GM12874 (cell line): ENCODE results near the gene DNASE1L1.

Source experiments
- TF ChIP-seq, protein P1 (sequence below): IDR thresholded peaks from 2 replicates; pipeline ENCODE4 v1.5.1; 2011; ENCODE audit warnings: low read depth, mild to moderate bottlenecking, control low read depth, low read length, moderate library complexity; ENCODE audit not compliant: insufficient read depth

The DNASE1L1 gene

DNA sequence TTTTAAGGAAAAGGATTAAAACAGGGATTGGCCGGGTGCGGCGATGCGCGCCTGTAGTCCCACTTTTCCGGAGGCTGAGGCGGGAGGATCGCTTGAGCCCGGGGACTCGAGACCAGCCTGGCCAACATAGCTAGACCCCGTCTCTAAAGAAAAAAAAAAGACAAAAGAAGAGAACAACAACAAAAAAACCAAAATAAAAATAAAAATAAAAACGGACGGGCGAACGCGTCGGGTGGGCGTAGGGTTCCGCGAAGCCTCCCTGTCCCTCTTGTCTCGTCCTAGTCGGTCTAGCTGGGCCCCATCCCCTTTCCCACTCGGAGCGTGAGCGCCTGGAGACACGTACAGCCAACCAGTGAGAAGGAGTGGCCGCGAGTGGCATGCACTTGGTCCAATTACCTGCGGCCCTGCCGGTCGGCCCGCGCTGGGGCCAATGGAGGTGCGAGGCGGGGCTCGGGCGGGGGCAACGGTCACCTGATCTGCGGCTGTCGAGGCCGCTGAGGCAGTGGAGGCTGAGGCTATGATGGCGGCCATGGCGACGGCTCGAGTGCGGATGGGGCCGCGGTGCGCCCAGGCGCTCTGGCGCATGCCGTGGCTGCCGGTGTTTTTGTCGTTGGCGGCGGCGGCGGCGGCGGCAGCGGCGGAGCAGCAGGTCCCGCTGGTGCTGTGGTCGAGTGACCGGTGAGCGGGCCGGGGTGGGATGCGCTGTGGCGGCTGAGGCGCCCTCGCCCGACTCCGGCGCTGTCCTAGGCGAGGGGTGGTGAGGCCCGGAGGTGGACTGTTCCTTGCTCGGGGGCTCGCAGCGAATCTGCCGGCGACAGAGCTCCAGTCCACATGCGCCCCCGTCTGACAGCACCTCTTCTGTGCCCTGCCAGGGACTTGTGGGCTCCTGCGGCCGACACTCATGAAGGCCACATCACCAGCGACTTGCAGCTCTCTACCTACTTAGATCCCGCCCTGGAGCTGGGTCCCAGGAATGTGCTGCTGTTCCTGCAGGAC is 19.4 kb upstream of the DNASE1L1 start, which contains the start of gene ATP6AP1:
Gene ATP6AP1, plus strand, starts transcription at position 502 of the 996 bp plus-strand sequence. Its CDS starts 16 bp downstream, at position 518.
- TF ChIP-seq, protein P1, sequence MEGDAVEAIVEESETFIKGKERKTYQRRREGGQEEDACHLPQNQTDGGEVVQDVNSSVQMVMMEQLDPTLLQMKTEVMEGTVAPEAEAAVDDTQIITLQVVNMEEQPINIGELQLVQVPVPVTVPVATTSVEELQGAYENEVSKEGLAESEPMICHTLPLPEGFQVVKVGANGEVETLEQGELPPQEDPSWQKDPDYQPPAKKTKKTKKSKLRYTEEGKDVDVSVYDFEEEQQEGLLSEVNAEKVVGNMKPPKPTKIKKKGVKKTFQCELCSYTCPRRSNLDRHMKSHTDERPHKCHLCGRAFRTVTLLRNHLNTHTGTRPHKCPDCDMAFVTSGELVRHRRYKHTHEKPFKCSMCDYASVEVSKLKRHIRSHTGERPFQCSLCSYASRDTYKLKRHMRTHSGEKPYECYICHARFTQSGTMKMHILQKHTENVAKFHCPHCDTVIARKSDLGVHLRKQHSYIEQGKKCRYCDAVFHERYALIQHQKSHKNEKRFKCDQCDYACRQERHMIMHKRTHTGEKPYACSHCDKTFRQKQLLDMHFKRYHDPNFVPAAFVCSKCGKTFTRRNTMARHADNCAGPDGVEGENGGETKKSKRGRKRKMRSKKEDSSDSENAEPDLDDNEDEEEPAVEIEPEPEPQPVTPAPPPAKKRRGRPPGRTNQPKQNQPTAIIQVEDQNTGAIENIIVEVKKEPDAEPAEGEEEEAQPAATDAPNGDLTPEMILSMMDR = no peak

DNA sequence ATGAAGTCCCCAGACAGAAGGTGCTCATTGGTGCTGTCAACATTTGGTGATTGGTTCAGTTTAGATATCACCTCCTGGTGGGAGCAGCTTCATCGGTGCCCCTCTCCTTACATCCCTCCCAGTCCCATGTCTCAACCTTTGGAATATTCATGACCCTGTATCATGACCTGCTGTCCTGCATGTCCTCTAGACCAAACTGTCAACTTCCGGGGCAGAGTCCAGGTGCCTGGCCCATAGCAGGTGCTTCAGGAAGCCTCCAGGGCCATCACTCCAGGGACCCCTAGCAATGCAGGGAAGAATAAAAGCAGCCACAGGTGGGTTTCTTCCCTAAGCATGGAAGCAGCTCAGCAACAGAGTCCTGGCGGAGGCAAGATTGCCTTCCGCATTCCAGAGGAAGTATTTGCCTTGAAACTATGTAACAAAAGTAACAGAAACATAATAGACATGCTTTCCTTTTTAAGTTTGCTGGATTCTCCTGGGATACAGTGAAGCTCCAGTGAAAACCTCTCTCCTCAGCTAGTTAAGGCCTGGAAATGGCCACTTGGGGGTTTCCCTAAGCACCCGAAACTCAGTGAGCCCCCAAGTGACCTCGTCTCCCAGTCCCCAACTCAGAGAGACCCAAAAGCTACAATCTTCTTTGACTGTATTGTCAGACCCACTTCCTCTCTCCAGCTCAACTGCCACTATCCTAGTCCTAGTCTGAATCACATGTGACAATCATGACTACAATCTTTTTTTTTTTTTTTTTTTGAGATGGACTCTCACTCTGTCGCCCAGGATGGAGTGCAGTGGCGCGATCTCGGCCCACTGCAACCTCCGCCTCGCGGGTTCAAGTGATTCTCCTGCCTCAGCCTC is 18.1 kb upstream of the DNASE1L1 start:
- TF ChIP-seq, protein P1 = no peak

DNA sequence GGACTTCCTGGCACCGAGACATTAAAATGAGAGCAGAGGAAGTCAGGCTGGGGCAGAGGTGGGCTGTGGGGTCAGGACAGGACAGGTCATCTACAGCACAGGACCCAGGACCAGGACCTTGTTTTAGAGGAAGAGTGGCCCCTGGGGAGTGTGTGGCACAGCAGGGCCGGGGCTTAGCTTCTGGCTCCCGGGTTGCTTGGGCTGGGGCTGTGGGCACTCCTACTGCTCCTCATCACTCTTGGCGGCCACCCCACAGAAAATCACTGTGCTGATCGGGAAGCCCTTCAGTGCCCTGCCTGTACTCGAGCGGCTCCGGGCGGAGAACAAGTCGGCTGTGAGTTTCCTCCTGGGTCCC is 11.3 kb upstream of the DNASE1L1 start:
- TF ChIP-seq, protein P1 = no peak

DNA sequence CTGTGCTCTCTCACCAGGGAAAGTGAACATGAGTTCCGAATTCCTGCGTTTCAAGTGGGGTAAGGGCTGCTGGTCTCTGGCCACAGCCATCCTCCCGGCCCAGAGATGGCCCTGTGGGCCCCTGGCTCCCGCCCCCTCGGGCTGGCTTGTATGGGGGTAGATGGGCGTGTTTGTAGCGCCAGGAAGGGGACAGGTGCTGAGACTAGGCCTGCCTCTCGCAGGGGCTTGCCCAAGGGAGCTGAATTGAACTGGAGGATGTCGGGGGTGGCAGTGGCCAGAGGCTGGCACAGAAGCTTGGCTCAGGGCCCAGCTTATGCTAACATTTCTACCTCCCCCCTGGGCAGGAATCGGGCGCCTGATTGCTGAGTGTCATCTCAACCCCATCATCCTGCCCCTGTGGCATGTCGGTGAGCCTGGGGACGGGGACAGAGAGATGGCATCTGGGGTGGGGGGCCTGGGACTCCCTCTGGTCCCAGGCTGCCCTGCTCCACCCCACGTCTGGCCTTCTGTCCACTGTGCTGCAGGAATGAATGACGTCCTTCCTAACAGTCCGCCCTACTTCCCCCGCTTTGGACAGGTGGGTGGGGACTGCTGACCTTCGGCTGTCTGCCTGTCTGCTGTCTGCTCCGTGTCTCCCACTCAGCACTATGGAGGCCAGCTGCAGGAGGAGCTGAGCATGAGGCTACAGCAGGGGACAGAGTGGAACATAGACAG is 10.8 kb upstream of the DNASE1L1 start:
- TF ChIP-seq, protein P1 = no peak

DNA sequence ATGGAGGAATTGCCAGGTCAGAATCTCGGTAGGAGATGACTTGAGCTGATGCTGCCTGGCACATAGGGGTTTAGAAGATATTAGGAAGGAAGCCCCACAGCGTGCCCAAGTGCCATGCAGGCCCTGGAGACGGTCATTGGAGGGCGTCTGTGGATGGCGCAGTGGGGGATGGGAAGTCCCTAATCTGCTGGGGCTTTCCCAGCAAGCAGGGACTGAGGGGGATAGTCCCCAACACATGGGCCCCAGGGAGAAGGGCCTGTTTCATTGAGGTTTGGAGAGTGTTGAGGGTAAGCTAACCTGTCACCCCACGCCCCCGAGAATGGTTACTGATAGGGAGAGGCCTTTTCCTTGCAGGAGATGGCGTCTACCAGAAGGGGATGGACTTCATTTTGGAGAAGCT is 10.1 kb upstream of the DNASE1L1 start:
- TF ChIP-seq, protein P1 = no peak

DNA sequence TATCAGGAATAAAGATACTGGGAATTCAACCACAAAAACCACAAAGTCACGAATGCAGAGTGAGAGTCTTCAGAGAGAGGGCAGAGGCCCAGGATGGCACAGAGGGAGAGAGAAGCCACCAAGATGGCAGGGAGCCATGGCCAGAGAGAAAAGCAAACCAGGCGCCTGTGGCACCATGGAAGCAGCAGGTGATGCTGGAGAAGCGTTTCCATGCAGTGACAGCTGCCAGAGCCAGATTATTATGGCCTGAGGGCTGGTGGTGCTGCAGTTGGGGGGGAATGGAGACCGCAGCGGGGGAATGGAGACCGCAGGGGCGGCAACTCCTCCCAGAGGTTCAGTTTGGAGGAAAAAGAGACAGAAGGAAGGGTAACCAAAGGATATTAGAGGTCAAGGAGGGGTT is 8.1 kb upstream of the DNASE1L1 start:
- TF ChIP-seq, protein P1 = no peak
